MM.1S (cell line): ENCODE results near the gene CHRND.
A peak's percentile ranks its signal among the peaks of the same experiment; 100 is the strongest.

Experiments used
- DNase-seq: peaks from one replicate; pipeline ENCODE4 v3.0.0-alpha.2; 2015
- H2AFZ ChIP-seq: fragments of 300-600 bp; sonication (generic); 2 replicates; pipeline ENCODE4 v1.6.0; 2016; ENCODE audit warnings: antibody characterized with exemption, low read length
- H3F3A ChIP-seq: fragments of 300-600 bp; sonication (generic); 2 replicates; pipeline ENCODE4 v1.6.1; 2016; ENCODE audit warnings: mild to moderate bottlenecking, antibody characterized with exemption, low read length, moderate library complexity, mixed read lengths; ENCODE audit not compliant: insufficient read depth
- H3K27ac ChIP-seq: fragments of 300-600 bp; sonication (generic); 2 replicates; pipeline ENCODE4 v1.5.1; 2016; ENCODE audit warnings: mild to moderate bottlenecking, low read length
- H3K27me3 ChIP-seq: fragments of 300-600 bp; sonication (generic); replicated peaks from 2 replicates; pipeline ENCODE4 v1.6.0; 2016; ENCODE audit warnings: low read length; ENCODE audit not compliant: insufficient read depth
- H3K36me3 ChIP-seq: fragments of 300-600 bp; sonication (generic); replicated peaks from 2 replicates; pipeline ENCODE4 v1.6.1; 2016; ENCODE audit warnings: mild to moderate bottlenecking, low read length, mixed read lengths; ENCODE audit not compliant: insufficient read depth
- H3K4me1 ChIP-seq: fragments of 300-600 bp; sonication (generic); 2 replicates; pipeline ENCODE4 v1.6.1; 2016; ENCODE audit warnings: low read length, mixed read lengths
- H3K4me2 ChIP-seq: fragments of 300-600 bp; sonication (generic); 2 replicates; pipeline ENCODE4 v1.6.0; 2016; ENCODE audit warnings: low read depth, low read length
- H3K4me3 ChIP-seq: fragments of 300-600 bp; sonication (generic); 2 replicates; pipeline ENCODE4 v1.5.1; 2016; ENCODE audit warnings: low read length, mixed read lengths
- H3K79me2 ChIP-seq: fragments of 300-600 bp; sonication (generic); 2 replicates; pipeline ENCODE4 v1.6.1; 2016; ENCODE audit warnings: mixed run types, low read length, mixed read lengths
- H3K9ac ChIP-seq: fragments of 300-600 bp; sonication (generic); 2 replicates; pipeline ENCODE4 v1.6.1; 2016; ENCODE audit warnings: low read length, mixed read lengths
- H3K9me2 ChIP-seq: fragments of 300-600 bp; sonication (generic); replicated peaks from 2 replicates; pipeline ENCODE4 v1.6.1; 2016; ENCODE audit warnings: mild to moderate bottlenecking, low read length, mixed read lengths; ENCODE audit not compliant: insufficient read depth
- H3K9me3 ChIP-seq: fragments of 300-600 bp; sonication (generic); replicated peaks from 2 replicates; pipeline ENCODE4 v1.6.1; 2016; ENCODE audit warnings: mild to moderate bottlenecking, low read length, mixed read lengths; ENCODE audit not compliant: insufficient read depth
- H4K20me1 ChIP-seq: fragments of 300-600 bp; sonication (generic); 2 replicates; pipeline ENCODE4 v1.6.1; 2016; ENCODE audit warnings: mild to moderate bottlenecking, low read length, moderate library complexity, mixed read lengths; ENCODE audit not compliant: insufficient read depth
- CTCF ChIP-seq: fragments of 300-600 bp; sonication (generic); IDR thresholded peaks from 2 replicates; pipeline ENCODE4 v1.5.1; 2016; ENCODE audit warnings: antibody characterized with exemption, low read length, mixed read lengths
- EZH2 ChIP-seq: fragments of 300-600 bp; sonication (generic); optimal IDR thresholded peaks from 2 replicates; pipeline ENCODE3; 2017; ENCODE audit warnings: low read depth, mild to moderate bottlenecking, antibody characterized with exemption, low read length, mixed read lengths
- EZH2phosphoT487 ChIP-seq: fragments of 300-600 bp; sonication (generic); IDR thresholded peaks from 2 replicates; pipeline ENCODE4 v1.6.1; 2018; ENCODE audit warnings: antibody characterized with exemption, low read length

CHRND gene

DNA sequence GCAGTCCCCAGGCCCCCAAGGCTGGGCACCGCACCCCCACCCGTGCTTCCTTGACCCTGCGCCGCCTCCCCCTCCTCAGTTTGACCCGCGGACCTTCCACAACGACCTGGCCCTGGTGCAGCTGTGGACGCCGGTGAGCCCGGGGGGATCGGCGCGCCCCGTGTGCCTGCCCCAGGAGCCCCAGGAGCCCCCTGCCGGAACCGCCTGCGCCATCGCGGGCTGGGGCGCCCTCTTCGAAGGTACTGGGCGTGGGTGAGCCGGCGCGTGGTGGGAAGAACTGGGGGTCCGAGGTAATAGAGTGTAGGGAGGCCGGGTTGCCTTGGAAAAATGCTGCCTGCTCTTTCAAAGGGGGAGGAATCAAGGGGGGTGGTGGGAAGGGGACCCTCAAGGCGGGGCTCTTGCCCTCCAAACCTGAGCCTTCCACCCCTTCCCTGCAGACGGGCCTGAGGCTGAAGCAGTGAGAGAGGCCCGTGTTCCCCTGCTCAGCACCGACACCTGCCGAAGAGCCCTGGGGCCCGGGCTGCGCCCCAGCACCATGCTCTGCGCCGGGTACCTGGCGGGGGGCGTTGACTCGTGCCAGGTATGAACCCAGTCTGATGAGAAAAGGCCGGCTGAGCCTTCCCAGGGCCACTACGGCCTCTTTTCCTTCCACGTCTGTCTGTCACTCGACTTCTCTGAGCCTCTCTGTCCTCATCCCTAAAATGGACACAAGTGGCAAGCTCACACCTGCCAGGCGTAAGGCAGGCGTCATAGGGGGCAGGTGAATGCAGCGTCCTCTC is 3.1 kb upstream of the CHRND start:
- no peak overlapping the region for H3K27ac ChIP-seq
- no peaks in the 10 kb centered on the region for H4K20me1 ChIP-seq
- H3K4me2 ChIP-seq = peak overlapping the region; percentile 70; the same call in 1 of the 2 replicates
- no peaks in the 10 kb centered on the region for H3K36me3 ChIP-seq
- H3K9ac ChIP-seq = no peak overlapping the region
- DNase-seq = no peak
- TF ChIP-seq CTCF (no peak), EZH2phosphoT487 (no peak), EZH2 (no peak)
- no peak overlapping the region for H2AFZ ChIP-seq
- no peaks in the 10 kb centered on the region for H3F3A ChIP-seq
- H3K9me3 ChIP-seq = no peaks in the 10 kb centered on the region
- no peaks in the 10 kb centered on the region for H3K9me2 ChIP-seq
- H3K4me1 ChIP-seq = no peaks in the 10 kb centered on the region
- no peaks in the 10 kb centered on the region for H3K79me2 ChIP-seq
- peaks cover 59% of the 10 kb centered on the region for H3K27me3 ChIP-seq
- peak overlapping the region; percentile 42; the same call in 1 of the 2 replicates for H3K4me3 ChIP-seq

DNA sequence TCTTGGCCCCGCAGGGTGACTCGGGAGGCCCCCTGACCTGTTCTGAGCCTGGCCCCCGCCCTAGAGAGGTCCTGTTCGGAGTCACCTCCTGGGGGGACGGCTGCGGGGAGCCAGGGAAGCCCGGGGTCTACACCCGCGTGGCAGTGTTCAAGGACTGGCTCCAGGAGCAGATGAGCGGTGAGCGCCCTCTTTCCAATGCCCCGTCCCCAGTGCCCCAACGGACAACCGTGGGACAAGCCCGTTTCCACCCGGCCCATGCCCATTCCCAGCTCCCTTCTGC is 2.6 kb upstream of the CHRND start:
- Histone ChIP-seq H2AFZ (no peak overlapping the region), H3K79me2 (no peaks in the 10 kb centered on the region), H4K20me1 (no peaks in the 10 kb centered on the region), H3K27ac (no peak overlapping the region), H3K4me1 (no peaks in the 10 kb centered on the region), H3F3A (no peaks in the 10 kb centered on the region), H3K36me3 (no peaks in the 10 kb centered on the region), H3K9me3 (no peaks in the 10 kb centered on the region), H3K9ac (no peak overlapping the region), H3K27me3 (peaks cover 59% of the 10 kb centered on the region), H3K4me2 (no peak overlapping the region), H3K4me3 (no peak overlapping the region), H3K9me2 (no peaks in the 10 kb centered on the region)
- TF ChIP-seq EZH2 (no peak), CTCF (no peak), EZH2phosphoT487 (no peak)
- no peak for DNase-seq

DNA sequence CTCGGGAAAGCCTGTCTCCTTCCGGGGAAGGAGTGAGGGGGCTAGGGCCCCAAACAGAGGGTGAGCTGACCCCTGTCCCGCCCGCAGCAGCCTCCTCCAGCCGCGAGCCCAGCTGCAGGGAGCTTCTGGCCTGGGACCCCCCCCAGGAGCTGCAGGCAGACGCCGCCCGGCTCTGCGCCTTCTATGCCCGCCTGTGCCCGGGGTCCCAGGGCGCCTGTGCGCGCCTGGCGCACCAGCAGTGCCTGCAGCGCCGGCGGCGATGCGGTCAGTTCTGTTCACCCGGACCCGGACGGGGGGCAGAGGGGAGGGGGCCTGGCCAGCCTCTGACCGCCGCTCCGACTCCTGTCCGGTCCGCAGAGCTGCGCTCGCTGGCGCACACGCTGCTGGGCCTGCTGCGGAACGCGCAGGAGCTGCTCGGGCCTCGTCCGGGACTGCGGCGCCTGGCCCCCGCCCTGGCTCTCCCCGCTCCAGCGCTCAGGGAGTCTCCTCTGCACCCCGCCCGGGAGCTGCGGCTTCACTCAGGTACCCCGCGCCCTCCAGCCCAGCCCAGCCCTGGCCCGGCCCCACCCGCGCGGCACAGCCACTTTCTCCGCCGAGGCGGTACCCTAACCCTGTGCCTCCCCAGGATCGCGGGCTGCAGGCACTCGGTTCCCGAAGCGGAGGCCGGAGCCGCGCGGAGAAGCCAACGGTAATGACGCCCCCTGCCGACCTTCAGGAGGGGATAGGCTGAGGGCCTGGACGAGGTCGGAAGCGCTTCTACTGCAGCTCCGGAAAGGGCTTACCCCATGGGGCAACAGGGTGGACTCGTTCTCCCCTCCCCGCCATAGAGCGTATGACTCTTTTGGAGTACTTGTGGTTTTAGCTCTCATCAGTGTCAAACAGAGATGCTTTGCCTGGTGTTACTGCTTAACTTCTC is 2.0 kb upstream of the CHRND start:
- no peak overlapping the region for H3K27ac ChIP-seq
- H3K9ac ChIP-seq = no peak overlapping the region
- DNase-seq = no peak
- no peak overlapping the region for H3K4me3 ChIP-seq
- no peaks in the 10 kb centered on the region for H3K36me3 ChIP-seq
- no peak overlapping the region for H2AFZ ChIP-seq
- H3K4me1 ChIP-seq = no peaks in the 10 kb centered on the region
- H3K79me2 ChIP-seq = no peaks in the 10 kb centered on the region
- H3K9me3 ChIP-seq = no peaks in the 10 kb centered on the region
- H3F3A ChIP-seq = no peaks in the 10 kb centered on the region
- H3K4me2 ChIP-seq = no peak overlapping the region
- H4K20me1 ChIP-seq = no peaks in the 10 kb centered on the region
- no peaks in the 10 kb centered on the region for H3K9me2 ChIP-seq
- TF ChIP-seq EZH2phosphoT487 (no peak), EZH2 (no peak), CTCF (0 out of 2 replicates have a peak, but pooled peaks have one; percentile 3)
- peaks cover 54% of the 10 kb centered on the region for H3K27me3 ChIP-seq
